HG03064 (cell line): Measurements from ENCODE around the gene NISCH.

ENCODE experiments used
- ATAC-seq: cut with Tn5 transposase; IDR thresholded peaks from one replicate; pipeline ENCODE4 v1.9.1; 2021; ENCODE audit warnings: low read depth; ENCODE audit not compliant: unreplicated experiment

The NISCH gene

GRCh38 chr3:52509753-52510328, 54.4 kb downstream of the NISCH start:
- ATAC-seq = no peak

- no peak for ATAC-seq
Observed at GRCh38 chr3:52511509-52511908, 56.1 kb downstream of the NISCH start.

DNA sequence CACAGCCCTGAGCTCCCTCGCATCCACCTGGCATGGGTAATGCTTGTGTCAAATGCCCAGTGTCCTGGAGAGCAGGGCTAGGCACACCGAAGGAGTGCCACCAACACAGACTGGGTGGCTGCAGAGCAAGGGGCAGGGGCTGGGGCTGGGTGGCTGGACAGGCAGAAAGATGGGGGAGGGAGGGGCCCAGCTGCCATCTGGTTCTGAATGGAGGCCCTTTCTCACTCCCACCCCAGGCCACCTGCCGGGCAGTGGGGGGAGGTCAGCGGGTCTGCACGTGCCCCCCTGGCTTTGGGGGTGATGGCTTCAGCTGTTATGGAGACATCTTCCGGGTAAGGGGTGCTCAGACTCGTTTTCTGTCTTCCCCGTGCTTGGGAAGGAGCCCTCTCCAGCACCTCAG, 56.7 kb downstream of the NISCH start:
- no peak for ATAC-seq

DNA sequence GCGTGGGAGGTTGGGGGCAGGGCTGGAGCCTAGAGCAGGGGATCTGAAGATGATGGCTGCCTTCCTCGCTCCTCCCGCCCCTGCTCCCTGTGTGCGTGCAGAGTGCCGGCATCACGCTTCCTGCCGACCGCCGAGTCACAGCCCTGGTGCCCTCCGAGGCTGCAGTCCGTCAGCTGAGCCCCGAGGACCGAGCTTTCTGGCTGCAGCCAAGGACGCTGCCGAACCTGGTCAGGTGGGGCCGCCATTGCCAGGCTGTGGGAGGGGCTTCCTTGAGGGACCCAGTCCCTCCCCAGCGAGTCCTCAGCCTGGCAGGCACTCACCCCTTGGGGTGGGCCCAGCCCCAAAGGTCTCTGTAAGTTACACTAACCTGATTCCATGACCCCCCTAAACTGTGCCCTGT, 57.3 kb downstream of the NISCH start:
- no peak for ATAC-seq

- ATAC-seq = no peak
Observed at GRCh38 chr3:52513281-52513680, 57.9 kb downstream of the NISCH start.

GRCh38 chr3:52514576-52514975, 59.2 kb downstream of the NISCH start:
- no peak for ATAC-seq

- no peak for ATAC-seq
Observed at GRCh38 chr3:52515192-52515591, 59.8 kb downstream of the NISCH start.

GRCh38 chr3:52516509-52517195, 61.2 kb downstream of the NISCH start:
- no peak for ATAC-seq

- ATAC-seq = no peak
Observed at GRCh38 chr3:52517796-52518722, 62.7 kb downstream of the NISCH start.

DNA sequence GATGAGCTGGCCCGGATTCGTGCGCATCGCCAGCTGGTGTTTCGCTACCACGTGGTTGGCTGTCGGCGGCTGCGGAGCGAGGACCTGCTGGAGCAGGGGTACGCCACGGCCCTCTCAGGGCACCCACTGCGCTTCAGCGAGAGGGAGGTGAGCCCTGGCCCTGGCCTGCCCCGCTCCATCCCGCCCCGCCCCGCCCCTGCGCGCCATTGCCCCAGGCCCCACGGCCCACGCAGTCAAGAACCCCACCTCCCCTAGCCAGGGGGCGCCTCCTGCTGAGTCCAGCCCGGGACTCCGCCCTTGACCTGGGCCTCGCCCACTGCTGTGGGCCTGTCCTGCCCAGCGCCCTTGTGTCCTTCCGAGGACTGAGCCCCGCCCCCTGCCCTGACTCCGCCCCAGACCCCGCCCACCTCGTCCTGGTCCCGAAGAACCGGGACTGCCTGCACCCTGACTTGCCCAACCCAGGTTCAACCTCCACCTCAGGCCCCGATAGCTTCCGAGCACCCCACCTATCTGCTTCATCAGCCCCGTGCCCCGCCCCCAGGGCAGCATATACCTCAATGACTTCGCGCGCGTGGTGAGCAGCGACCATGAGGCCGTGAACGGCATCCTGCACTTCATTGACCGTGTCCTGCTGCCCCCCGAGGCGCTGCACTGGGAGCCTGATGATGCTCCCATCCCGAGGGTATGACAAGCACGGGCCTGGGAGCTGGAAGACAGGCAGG, 63.5 kb downstream of the NISCH start:
- no peak for ATAC-seq

DNA sequence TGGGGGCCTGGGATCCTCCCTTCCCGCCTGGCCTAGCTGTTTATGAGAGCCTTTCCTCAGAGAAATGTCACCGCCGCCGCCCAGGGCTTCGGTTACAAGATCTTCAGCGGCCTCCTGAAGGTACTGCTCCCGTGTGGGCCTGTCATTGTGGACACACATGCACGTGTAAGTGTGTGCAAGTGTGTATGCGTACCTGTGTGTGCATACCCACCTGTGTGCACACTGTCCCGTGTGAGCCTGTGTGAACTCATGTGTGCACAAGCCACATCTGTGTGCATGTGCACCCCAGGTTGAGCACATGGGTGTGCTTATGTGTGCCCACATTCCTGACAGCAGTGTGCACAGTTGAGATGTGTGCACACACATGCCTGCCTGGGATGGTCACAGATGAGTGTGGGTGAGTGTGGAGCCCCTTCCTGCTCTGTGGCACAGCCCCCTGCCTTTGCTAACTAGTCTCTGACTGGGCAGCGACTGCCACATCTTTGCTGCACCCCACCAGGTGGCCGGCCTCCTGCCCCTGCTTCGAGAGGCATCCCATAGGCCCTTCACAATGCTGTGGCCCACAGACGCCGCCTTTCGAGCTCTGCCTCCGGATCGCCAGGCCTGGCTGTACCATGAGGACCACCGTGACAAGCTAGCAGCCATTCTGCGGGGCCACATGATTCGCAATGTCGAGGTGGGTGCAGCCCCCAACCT, 64.2 kb downstream of the NISCH start:
- ATAC-seq = no peak

GRCh38 chr3:52520141-52520667, 64.8 kb downstream of the NISCH start:
- no peak for ATAC-seq

- ATAC-seq = no peak
Observed at GRCh38 chr3:52520716-52521487, 65.5 kb downstream of the NISCH start.

DNA sequence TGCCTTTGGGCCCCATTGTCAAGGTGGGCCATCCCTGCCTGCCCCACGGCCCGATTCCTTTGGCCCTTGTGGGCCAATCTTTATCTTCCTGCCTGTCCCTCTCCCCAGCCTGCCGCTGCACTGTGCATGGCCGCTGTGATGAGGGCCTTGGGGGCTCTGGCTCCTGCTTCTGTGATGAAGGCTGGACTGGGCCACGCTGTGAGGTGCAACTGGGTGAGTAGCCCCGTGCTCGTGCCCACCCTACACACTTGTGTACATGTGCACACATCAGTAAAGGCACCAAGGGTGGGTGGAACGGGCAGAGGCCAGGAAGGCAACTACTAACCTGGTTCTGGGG, 66.1 kb downstream of the NISCH start:
- no peak for ATAC-seq

DNA sequence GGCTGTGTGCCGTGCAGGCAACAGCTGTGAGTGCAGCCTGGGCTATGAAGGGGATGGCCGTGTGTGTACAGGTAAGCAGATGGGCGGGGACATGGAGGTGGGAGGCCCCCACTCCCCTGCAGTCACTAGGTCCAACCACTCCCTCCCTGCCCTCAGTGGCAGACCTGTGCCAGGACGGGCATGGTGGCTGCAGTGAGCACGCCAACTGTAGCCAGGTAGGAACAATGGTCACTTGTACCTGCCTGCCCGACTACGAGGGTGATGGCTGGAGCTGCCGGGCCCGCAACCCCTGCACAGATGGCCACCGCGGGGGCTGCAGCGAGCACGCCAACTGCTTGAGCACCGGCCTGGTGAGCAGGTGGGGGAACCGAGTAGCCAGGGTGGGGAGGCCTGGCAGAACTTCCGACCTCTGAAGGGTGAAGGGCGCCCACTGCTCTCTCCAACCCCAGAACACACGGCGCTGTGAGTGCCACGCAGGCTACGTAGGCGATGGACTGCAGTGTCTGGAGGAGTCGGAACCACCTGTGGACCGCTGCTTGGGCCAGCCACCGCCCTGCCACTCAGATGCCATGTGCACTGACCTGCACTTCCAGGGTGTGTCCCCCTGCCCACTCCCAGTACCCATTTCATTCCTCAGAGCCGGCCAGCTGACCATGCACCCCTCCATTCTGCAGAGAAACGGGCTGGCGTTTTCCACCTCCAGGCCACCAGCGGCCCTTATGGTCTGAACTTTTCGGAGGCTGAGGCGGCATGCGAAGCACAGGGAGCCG, 66.7 kb downstream of the NISCH start:
- ATAC-seq = no peak

DNA sequence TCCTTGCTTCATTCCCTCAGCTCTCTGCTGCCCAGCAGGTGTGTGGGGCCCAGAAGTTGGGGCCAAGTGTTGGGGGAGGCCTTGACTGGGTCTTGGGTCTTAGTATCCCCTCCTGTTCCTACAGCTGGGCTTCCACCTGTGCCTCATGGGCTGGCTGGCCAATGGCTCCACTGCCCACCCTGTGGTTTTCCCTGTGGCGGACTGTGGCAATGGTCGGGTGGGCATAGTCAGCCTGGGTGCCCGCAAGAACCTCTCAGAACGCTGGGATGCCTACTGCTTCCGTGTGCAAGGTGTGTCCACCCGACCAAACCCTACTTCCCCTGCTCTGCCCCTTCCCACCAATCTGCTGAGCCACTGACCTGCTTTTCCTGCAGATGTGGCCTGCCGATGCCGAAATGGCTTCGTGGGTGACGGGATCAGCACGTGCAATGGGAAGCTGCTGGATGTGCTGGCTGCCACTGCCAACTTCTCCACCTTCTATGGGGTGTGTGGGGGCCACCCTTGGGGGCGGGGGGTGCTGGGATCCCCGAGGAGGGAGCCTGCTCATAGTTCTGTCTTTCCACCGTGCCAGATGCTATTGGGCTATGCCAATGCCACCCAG, 67.3 kb downstream of the NISCH start:
- ATAC-seq = no peak

GRCh38 chr3:52523386-52524257, 68.2 kb downstream of the NISCH start:
- no peak for ATAC-seq
